ENCODE measurements around the gene KAT6B.

DNA sequence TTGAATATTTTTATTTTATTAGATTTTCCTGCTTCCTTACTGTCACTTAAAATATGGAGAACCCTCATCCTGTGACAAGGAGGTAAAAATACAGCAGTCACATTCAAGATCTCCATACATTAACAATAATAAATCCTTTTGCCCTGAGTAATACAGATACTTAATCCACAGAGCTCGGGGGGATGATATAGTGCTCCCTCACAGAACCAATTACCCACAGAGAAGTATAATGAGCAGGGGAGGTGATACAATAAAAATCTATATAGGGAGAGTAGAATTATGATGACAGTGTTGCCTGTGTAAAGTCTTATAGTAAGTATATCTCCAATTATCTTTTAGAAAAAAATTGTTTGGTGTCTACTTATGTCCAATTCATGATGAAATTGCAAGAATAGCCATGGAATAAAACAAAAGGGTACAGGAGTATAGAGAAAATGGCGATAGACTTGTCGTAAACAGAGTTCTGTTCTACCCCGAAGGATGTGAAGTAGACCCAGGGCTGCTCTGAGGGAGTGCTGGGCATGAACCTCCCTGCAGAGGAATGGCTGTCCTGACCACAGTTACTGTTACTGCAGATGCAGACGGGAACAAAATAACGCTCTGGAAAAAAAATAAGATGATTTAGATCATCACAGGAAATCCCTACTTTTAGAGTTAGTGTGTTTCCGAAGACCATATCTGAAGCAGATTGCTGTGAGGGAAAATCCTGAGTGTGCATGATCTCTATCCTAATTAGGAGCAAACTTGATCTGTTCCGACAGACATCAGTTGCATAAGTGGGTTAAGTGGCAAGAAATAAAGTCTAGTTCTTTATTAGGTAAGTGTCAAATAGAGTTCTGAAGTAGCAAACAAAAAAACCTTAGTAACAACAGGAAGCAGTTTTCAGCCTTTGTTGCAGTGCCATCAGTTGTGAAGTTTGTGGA, 123.7 kb downstream of the KAT6B start:
- TF ChIP-seq, protein P1, sequence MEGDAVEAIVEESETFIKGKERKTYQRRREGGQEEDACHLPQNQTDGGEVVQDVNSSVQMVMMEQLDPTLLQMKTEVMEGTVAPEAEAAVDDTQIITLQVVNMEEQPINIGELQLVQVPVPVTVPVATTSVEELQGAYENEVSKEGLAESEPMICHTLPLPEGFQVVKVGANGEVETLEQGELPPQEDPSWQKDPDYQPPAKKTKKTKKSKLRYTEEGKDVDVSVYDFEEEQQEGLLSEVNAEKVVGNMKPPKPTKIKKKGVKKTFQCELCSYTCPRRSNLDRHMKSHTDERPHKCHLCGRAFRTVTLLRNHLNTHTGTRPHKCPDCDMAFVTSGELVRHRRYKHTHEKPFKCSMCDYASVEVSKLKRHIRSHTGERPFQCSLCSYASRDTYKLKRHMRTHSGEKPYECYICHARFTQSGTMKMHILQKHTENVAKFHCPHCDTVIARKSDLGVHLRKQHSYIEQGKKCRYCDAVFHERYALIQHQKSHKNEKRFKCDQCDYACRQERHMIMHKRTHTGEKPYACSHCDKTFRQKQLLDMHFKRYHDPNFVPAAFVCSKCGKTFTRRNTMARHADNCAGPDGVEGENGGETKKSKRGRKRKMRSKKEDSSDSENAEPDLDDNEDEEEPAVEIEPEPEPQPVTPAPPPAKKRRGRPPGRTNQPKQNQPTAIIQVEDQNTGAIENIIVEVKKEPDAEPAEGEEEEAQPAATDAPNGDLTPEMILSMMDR (IDR thresholded peaks at IDR 0.05), result no peak
- TF ChIP-seq POLR2AphosphoS5 (IDR thresholded peaks at IDR 0.05; ENCODE audit: insufficient read depth in 1 of 2, low read depth in 1 of 2) (no peak), POLR2A (IDR thresholded peaks at IDR 0.05) (no peak)

All from vagina (tissue), 2 donors.